GM12878 (cell line): ENCODE measurements around the gene RNASE7. TPM values are rescaled to one million over a fixed set of nuclear protein-coding genes. Genes with fewer than 3 reads are reported as not detected.

Experiments used
- CBX3 ChIP-seq: fragments of 200-600 bp; sonication (generic); IDR thresholded peaks from 2 replicates; pipeline ENCODE4 v1.6.1; 2016; ENCODE audit warnings: low read depth, borderline replicate concordance
- ESRRA ChIP-seq: IDR thresholded peaks from 2 replicates; pipeline ENCODE4 v1.6.1; 2012; ENCODE audit warnings: mild to moderate bottlenecking, low read length, improper control_type of control experiment
- HCFC1 ChIP-seq: fragments of 150-350 bp; IDR thresholded peaks from 2 replicates; pipeline ENCODE4 v1.6.1; 2014; ENCODE audit warnings: low read length
- IKZF2 ChIP-seq, 2 experiments: fragments of 450-650 bp; IDR thresholded peaks; 2 replicates each; pipeline ENCODE4 v1.6.1; 2017; ENCODE audit warnings: mild to moderate bottlenecking in 2 of 2, moderate library complexity in 2 of 2
- KDM1A ChIP-seq: fragments of 200-600 bp; sonication (generic); IDR thresholded peaks from 2 replicates; pipeline ENCODE4 v1.6.1; 2016; ENCODE audit warnings: borderline replicate concordance
- KLF5 ChIP-seq: fragments of 450-650 bp; IDR thresholded peaks from 2 replicates; pipeline ENCODE4 v1.6.1; 2014; ENCODE audit warnings: mild to moderate bottlenecking; ENCODE audit not compliant: partially characterized antibody
- MEF2A ChIP-seq: IDR thresholded peaks from 2 replicates; pipeline ENCODE4 v1.6.1; 2011; ENCODE audit warnings: low read depth, mild to moderate bottlenecking, low read length, moderate library complexity; ENCODE audit not compliant: insufficient read depth
- MYB ChIP-seq: fragments of 150-350 bp; IDR thresholded peaks from 2 replicates; pipeline ENCODE4 v1.6.1; 2014; ENCODE audit warnings: mild to moderate bottlenecking, low read depth, low read length, borderline replicate concordance
- SUPT20H ChIP-seq: IDR thresholded peaks from 2 replicates; pipeline ENCODE4 v1.6.1; 2011; ENCODE audit warnings: low read depth, mild to moderate bottlenecking, low read length, moderate library complexity, borderline replicate concordance; ENCODE audit not compliant: control insufficient read depth
- WRNIP1 ChIP-seq: IDR thresholded peaks from 2 replicates; pipeline ENCODE4 v1.6.1; 2011; ENCODE audit warnings: low read depth, low read length, improper control_type of control experiment, borderline replicate concordance
- ZNF24 ChIP-seq: fragments of 450-650 bp; IDR thresholded peaks from 2 replicates; pipeline ENCODE4 v1.6.1; 2017; ENCODE audit warnings: antibody characterized with exemption, mild to moderate bottlenecking
- ZNF592 ChIP-seq: fragments of 450-650 bp; IDR thresholded peaks from 2 replicates; pipeline ENCODE4 v1.6.1; 2017; ENCODE audit warnings: mild to moderate bottlenecking, moderate library complexity
- polyA plus RNA-seq, 11 experiments: library from polyadenylated mRNA; depleted of rRNA in 4 of 11; unstranded in 6 of 11; stranded (reverse) in 5 of 11; fragments of >200 nt; fragmentation: Nextera tagmentation in 4 of 11; fragmentation: Illumina TruSeq in 1 of 11; extraction: Ambion mirVana in 4 of 11; extraction: Trizol in 1 of 11; gene quantifications; 1 replicate in 1 of 11; 2 replicates in 10 of 11; pipeline versions ENCODE4 v1.2.1 to v1.2.3, GENCODE V29; 2011 to 2016; ENCODE audit warnings: inconsistent platforms in 2 of 11, missing spikeins in 2 of 11, low read depth in 1 of 11
- total RNA-seq, 4 experiments: library from RNA; depleted of rRNA in 3 of 4; stranded (reverse); fragments of >200 nt in 3 of 4; fragmentation: Illumina TruSeq in 1 of 4; extraction: Trizol in 1 of 4; gene quantifications; 2 replicates each; pipeline versions ENCODE4 v1.2.1 to v1.2.3, GENCODE V29; 2013 to 2021
- TF ChIP-seq, protein P1 (sequence below): fragments of 450-650 bp; formaldehyde crosslinking; IDR thresholded peaks from 2 replicates; pipeline ENCODE4 v1.4.0; 2020; ENCODE audit warnings: mild to moderate bottlenecking, moderate library complexity
- TF ChIP-seq, protein P2 (sequence below), 3 experiments: IDR thresholded peaks in 2 of 3; conservative IDR thresholded peaks in 1 of 3; 2 replicates each; pipeline ENCODE4 v1.5.1; 2011; ENCODE audit warnings: low read depth in 3 of 3, low read length in 3 of 3, mild to moderate bottlenecking in 3 of 3, control low read depth in 2 of 3, moderate library complexity in 2 of 3, inconsistent platforms in 1 of 3, mixed read lengths in 1 of 3; ENCODE audit not compliant: control insufficient read depth in 2 of 3, insufficient read depth in 1 of 3; ENCODE audit errors: extremely low read depth in 1 of 3

Gene RNASE7
- total and polyA plus RNA-seq, 10 of the 15 experiments (the other 5 are each of a cell fraction or from before 2014, with no cell fraction given) = not detected

- TF ChIP-seq, protein P1, sequence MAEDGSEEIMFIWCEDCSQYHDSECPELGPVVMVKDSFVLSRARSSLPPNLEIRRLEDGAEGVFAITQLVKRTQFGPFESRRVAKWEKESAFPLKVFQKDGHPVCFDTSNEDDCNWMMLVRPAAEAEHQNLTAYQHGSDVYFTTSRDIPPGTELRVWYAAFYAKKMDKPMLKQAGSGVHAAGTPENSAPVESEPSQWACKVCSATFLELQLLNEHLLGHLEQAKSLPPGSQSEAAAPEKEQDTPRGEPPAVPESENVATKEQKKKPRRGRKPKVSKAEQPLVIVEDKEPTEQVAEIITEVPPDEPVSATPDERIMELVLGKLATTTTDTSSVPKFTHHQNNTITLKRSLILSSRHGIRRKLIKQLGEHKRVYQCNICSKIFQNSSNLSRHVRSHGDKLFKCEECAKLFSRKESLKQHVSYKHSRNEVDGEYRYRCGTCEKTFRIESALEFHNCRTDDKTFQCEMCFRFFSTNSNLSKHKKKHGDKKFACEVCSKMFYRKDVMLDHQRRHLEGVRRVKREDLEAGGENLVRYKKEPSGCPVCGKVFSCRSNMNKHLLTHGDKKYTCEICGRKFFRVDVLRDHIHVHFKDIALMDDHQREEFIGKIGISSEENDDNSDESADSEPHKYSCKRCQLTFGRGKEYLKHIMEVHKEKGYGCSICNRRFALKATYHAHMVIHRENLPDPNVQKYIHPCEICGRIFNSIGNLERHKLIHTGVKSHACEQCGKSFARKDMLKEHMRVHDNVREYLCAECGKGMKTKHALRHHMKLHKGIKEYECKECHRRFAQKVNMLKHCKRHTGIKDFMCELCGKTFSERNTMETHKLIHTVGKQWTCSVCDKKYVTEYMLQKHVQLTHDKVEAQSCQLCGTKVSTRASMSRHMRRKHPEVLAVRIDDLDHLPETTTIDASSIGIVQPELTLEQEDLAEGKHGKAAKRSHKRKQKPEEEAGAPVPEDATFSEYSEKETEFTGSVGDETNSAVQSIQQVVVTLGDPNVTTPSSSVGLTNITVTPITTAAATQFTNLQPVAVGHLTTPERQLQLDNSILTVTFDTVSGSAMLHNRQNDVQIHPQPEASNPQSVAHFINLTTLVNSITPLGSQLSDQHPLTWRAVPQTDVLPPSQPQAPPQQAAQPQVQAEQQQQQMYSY (CRISPR knock-in tag) = no peak
- TF ChIP-seq SUPT20H = no peak
- TF ChIP-seq KDM1A = no peak
- TF ChIP-seq CBX3 = no peak
- no peak for TF ChIP-seq HCFC1
- TF ChIP-seq, protein P2, sequence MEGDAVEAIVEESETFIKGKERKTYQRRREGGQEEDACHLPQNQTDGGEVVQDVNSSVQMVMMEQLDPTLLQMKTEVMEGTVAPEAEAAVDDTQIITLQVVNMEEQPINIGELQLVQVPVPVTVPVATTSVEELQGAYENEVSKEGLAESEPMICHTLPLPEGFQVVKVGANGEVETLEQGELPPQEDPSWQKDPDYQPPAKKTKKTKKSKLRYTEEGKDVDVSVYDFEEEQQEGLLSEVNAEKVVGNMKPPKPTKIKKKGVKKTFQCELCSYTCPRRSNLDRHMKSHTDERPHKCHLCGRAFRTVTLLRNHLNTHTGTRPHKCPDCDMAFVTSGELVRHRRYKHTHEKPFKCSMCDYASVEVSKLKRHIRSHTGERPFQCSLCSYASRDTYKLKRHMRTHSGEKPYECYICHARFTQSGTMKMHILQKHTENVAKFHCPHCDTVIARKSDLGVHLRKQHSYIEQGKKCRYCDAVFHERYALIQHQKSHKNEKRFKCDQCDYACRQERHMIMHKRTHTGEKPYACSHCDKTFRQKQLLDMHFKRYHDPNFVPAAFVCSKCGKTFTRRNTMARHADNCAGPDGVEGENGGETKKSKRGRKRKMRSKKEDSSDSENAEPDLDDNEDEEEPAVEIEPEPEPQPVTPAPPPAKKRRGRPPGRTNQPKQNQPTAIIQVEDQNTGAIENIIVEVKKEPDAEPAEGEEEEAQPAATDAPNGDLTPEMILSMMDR (IDR thresholded peaks at IDR 0.05 in 2 of 3, conservative IDR thresholded peaks at IDR 0.05 in 1 of 3; ENCODE audit: control insufficient read depth in 2 of 3, extremely low read depth in 1 of 3, insufficient read depth in 1 of 3, low read depth in 3 of 3, low read length in 3 of 3) = peak; percentile 48 to 59 (median 52); a peak in 5 of 6 replicates
- TF ChIP-seq ZNF592 = no peak
- TF ChIP-seq MEF2A = no peak
- no peak for TF ChIP-seq MYB
- TF ChIP-seq IKZF2 (IDR thresholded peaks at IDR 0.05) = no peak
- TF ChIP-seq KLF5 = no peak
- no peak for TF ChIP-seq ESRRA
- TF ChIP-seq ZNF24 = no peak
- TF ChIP-seq WRNIP1 = no peak
These were observed 26.6 kb downstream of the RNASE7 start (continued) for GRCh38 chr14:21068521-21069387.
